HG03175 (cell line): ENCODE data around the gene ZSCAN30.

Source experiments
- ATAC-seq: cut with Tn5 transposase; IDR thresholded peaks from one replicate; pipeline ENCODE4 v1.9.1; 2021; ENCODE audit warnings: mild to moderate bottlenecking, moderate library complexity; ENCODE audit not compliant: unreplicated experiment

The ZSCAN30 gene

DNA sequence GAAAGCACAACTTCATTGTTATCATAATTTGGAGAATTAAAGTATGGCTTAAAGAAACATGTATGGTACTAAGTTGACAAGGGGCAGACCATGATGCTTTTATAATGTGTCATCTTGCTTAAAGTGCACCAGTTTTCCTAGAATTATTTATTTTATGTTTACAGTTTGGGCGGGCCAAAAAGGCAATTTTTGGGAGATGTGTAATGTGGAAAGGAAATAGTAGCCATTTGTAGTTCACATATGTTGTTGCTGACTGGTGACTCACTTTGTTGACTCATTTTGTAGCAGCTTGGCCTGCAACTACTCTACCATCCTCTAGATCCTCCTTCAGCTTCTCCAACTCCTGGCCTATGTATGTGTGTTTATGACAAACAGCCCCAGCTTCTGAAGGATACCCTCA lies 7.7 kb downstream of the ZSCAN30 start:
- no peak for ATAC-seq

DNA sequence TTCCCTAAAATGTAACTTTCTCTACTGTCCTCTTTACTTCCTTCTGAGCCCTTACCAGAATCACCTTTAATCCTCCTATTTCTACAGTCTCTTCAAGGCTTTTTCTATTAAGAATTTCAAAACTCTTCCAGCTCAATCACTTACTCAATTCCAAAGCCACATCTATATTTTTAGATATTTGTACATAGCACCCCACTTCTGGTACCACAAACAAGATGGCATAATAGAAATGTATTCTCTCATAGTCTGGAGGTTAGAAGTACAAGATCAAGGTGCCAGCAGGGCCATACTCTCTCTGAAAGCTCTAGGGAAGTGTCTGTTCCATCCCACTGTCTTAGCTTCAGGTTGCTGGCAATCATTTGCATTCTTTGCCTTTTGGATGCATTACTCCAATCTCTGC lies 11.1 kb downstream of the ZSCAN30 start:
- no peak for ATAC-seq

DNA sequence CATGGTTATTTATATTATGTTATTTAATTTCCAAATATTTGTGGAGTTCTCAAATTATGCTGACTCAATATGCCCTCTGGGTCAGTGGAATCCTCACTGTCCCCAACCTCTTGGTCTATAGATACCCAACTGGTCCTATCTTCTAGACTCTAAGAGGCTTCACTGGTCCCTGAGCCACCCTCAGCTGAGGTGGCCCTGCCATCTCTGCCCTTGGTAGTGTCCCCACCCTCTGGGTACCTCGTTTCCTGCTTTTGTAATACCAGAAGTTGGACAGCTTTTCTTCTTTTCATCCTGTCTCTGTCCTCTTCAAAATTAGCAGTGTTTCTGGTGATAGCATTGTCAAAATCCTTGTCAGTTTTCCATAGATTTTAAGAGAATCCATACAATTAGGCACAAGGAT lies 11.9 kb downstream of the ZSCAN30 start:
- ATAC-seq, result no peak

DNA sequence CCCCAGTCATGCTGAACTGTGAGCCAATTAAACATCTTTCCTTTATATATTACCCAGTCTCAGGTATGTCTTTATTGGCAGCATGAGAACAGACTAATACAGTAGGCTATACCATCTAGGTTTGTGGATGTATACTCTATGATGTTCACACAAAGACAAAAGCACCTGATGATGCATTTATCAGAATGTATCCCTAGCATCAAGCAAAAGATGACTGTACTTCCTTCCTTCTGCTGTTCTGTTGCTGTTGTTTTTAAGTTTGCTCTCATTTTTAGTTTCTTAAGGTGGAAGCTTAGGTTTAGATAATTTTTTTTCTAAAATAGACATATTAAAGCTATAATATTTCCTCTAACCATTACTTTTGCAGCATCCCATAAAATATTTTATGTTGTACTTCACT lies 12.4 kb downstream of the ZSCAN30 start:
- ATAC-seq, result no peak

DNA sequence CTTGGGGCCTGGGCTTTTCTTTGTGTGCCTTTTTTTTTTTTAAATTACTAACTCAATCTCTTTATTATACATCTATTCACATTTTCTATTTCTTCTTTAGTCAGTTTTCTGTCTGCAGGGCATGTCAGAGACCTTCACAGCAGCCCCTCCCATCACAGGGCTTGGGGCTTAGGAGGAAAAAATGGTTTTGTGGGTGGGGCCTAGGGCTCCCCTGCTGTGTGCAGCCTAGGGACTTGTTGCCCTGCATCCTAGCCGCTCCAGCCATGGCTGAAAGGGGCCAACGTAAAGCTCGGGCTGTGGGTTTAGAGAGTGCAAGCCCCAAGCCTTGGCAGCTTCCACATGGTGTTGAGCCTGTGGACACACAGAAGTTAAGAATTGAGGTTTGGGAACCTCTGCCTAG lies 13.8 kb downstream of the ZSCAN30 start:
- ATAC-seq, result no peak

- ATAC-seq, result no peak
Observed at GRCh38 chr18:35271656-35272055, 18.4 kb downstream of the ZSCAN30 start.

DNA sequence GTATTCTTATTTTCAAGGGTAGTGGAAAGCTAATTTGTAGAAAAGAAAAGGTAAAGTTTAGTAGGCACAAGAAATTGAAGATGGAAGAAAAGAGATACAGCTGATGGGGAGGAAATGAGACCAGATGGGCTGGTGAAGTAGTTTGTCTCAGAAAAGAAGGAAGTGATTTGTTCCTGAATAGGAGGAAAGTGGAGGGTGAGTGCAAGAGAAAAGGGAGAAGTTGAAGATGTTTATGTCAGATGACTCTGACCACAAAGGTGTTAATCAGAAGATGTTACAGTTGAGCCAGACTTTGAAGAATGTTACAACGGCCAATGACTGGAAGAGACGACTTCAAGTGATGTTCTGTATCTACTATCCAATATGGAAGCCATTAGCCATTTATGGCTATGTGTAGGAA lies 21.2 kb downstream of the ZSCAN30 start:
- no peak for ATAC-seq

- ATAC-seq, result no peak
Observed at GRCh38 chr18:35267809-35268208, 22.2 kb downstream of the ZSCAN30 start.

DNA sequence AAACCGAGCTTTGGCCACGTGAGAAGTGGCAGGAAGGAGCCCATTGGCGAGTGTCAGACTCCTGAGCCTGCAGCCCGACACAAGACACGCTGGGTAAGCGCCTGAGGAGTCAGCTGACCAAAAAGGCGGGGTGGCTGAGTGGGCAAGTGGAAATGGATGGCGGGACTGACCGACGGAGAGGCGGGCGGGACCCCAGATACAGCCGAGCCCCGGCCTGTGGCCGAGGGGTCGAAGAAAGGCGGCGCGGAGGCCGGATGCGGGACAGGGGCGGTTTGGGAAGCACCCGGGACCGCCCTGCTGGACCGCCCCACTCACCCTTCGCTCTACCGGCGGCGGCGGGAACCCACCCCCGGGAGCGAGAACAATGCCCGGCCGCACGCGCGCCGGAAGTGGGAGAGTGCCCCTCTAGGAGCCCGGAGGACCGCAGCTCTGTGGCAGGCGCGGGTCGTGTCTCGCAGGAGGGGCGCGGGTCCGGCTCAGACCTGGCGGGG lies 22.8 kb downstream of the ZSCAN30 start:
- peak; percentile 72 for ATAC-seq

- ATAC-seq, result no peak
Observed at GRCh38 chr18:35264409-35264808, 25.6 kb downstream of the ZSCAN30 start.

GRCh38 chr18:35256947-35257346 lies 33.1 kb downstream of the ZSCAN30 start:
- ATAC-seq, result no peak

- ATAC-seq, result no peak
Observed at GRCh38 chr18:35253655-35254287, 36.3 kb downstream of the ZSCAN30 start.

- no peak for ATAC-seq
Observed at GRCh38 chr18:35252466-35252865, 37.6 kb downstream of the ZSCAN30 start.

DNA sequence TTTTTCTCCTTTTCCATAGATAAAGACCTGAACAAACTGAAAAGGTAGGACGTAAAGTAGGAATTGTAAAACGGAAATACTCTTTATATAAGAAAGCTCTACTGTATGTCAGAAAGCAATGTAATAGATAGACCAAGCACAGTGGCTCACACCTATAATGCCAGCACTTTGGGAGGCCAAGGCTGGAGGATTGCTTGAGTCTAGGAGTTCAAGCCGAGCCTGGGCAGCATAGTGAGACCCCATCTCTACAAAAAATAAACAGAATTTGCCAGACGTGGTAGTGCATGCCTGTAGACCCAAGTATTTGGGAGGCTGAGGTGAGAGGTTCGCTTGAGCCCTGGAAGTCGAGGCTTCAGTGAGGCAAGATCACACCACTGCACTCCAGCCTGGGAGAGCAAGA lies 41.6 kb downstream of the ZSCAN30 start:
- no peak for ATAC-seq

GRCh38 chr18:35247412-35248249 lies 42.4 kb downstream of the ZSCAN30 start:
- ATAC-seq, result no peak

GRCh38 chr18:35246831-35247230 lies 43.2 kb downstream of the ZSCAN30 start:
- no peak for ATAC-seq

- no peak for ATAC-seq
Observed at GRCh38 chr18:35245719-35246317, 44.2 kb downstream of the ZSCAN30 start.

DNA sequence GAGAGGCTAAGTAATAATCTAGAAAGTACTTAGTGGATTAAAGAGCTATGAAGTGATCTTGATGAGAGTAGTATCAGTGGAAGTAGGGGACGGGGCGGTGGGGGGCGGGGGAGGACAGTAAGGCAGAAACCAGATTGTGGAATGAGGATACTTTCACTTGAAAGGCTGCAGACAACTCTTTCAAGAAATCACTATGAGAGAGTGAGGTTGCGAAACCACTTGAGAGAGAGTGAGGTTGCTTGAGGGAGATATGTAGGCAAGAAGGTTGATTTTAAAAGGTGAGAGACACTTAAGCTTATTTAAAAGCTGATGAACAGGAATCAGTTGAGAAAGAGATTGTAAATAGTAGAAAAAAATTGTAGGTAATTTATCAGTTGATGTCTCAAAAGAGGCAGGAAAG lies 45.4 kb downstream of the ZSCAN30 start:
- ATAC-seq, result no peak

GRCh38 chr18:35242426-35242825 lies 47.6 kb downstream of the ZSCAN30 start:
- ATAC-seq, result no peak

GRCh38 chr18:35241448-35241804 lies 48.6 kb downstream of the ZSCAN30 start:
- peak; percentile 5 for ATAC-seq

- peak; percentile 99 for ATAC-seq
Observed at GRCh38 chr18:35240664-35241447, 49.2 kb downstream of the ZSCAN30 start, which contains the start of gene ZNF397. ZNF397 (plus strand) TSS chr18:35241034; CDS start chr18:35242471, 1,437 bp downstream.
